Aortic smooth muscle cell (primary cell): ENCODE measurements around the gene C19orf33. TPM values are rescaled to one million over a fixed set of nuclear protein-coding genes. Genes with fewer than 3 reads are reported as not detected.

Source experiments
- total RNA-seq: library from RNA; depleted of rRNA; stranded (reverse); fragments of >200 nt; gene quantifications from 2 replicates; pipeline ENCODE4 v1.2.3, GENCODE V29; 2014

C19orf33 gene
- not detected in 2 replicates for total RNA-seq

GRCh38 chr19:38303517-38304351, at the start of gene C19orf33:
TSS of gene C19orf33 (plus strand) at chr19:38304251. CDS start at chr19:38304262, 11 bp downstream.

DNA sequence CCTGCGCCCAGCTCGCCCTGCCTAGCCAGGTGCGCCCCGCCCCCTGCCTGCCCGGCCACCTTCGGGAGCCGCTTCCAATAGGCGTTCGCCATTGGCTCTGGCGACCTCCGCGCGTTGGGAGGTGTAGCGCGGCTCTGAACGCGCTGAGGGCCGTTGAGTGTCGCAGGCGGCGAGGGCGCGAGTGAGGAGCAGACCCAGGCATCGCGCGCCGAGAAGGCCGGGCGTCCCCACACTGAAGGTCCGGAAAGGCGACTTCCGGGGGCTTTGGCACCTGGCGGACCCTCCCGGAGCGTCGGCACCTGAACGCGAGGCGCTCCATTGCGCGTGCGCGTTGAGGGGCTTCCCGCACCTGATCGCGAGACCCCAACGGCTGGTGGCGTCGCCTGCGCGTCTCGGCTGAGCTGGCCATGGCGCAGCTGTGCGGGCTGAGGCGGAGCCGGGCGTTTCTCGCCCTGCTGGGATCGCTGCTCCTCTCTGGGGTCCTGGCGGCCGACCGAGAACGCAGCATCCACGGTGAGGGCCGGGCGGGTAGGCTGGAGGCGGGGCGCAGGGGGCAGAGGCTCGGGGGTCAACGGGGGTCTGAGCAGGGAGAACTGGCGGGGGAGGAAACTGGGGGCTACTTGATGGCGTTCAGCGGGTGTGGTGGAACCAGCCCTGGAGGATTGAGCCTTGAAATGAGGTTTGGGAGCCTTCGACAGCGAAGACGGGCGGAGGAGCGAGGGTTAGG, 39.4 kb upstream of the C19orf33 start, which contains the start of gene SPINT2:
Gene SPINT2, plus strand, starts transcription at position 88 of the 727 bp plus-strand sequence. Its CDS starts 320 bp downstream, at position 408.

GRCh38 chr19:38315657-38316476, 11.8 kb downstream of the C19orf33 start, which contains the start of gene YIF1B:
TSS of gene YIF1B (minus strand) at chr19:38315947. CDS start at chr19:38315917, 30 bp downstream.

GRCh38 chr19:38319421-38320258, 15.6 kb downstream of the C19orf33 start, which contains the start of gene KCNK6:
TSS of gene KCNK6 (plus strand) at chr19:38319845. CDS start at chr19:38319951, 106 bp downstream.

Other genes starting within 250 kb of the C19orf33 start
- 1.5 and 1.6 TPM in 2 replicates for gene DPF1, start 80.0 kb upstream of the C19orf33 start, total RNA-seq
- gene PPP1R14A, start 47.9 kb upstream of the C19orf33 start, total RNA-seq = 1.7 and 13.6 TPM in 2 replicates
- gene SPINT2, start 39.7 kb upstream of the C19orf33 start, total RNA-seq = 21.7 and 69.3 TPM in 2 replicates
- gene YIF1B, start 11.7 kb downstream of the C19orf33 start, total RNA-seq = 76.5 and 83.6 TPM in 2 replicates
- gene KCNK6, start 15.6 kb downstream of the C19orf33 start, total RNA-seq = 9.2 and 19.6 TPM in 2 replicates
- 1.5 and 3.4 TPM in 2 replicates for gene CATSPERG, start 31.6 kb downstream of the C19orf33 start, total RNA-seq
- 296 and 303 TPM in 2 replicates for gene PSMD8, start 70.3 kb downstream of the C19orf33 start, total RNA-seq
- 0.66 and 0.68 TPM in 2 replicates for gene GGN, start 83.8 kb downstream of the C19orf33 start, total RNA-seq
- 6.8 and 6.9 TPM in 2 replicates for gene SPRED3, start 84.4 kb downstream of the C19orf33 start, total RNA-seq
- 9.9 and 11.4 TPM in 2 replicates for gene FAM98C, start 98.8 kb downstream of the C19orf33 start, total RNA-seq
- gene RASGRP4, start 122.0 kb downstream of the C19orf33 start, total RNA-seq = not detected in 2 replicates
- gene RYR1, start 129.4 kb downstream of the C19orf33 start, total RNA-seq = under 0.01 TPM in 2 replicates